ENCODE measurements around the gene ARHGAP29.

DNA sequence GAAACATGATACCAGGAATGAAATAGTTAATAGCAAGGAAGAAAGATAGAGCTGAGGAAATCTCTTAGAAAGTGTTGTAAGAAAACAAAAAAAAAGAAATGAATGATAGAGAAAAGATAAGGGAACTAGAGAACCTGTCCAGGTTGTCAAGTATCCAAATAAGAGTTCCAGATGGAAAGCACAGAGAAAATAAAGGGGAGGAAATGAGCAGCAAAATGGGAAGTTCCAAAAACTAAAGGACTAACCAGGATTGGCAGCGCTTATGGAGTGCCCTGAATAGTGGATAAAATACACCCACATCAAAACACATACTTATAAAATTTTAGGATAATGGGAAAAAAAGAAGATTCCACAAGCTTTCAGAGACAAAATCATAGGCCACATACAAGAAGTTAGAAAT is 55.2 kb downstream of the ARHGAP29 start:
- TF ChIP-seq, protein P1, sequence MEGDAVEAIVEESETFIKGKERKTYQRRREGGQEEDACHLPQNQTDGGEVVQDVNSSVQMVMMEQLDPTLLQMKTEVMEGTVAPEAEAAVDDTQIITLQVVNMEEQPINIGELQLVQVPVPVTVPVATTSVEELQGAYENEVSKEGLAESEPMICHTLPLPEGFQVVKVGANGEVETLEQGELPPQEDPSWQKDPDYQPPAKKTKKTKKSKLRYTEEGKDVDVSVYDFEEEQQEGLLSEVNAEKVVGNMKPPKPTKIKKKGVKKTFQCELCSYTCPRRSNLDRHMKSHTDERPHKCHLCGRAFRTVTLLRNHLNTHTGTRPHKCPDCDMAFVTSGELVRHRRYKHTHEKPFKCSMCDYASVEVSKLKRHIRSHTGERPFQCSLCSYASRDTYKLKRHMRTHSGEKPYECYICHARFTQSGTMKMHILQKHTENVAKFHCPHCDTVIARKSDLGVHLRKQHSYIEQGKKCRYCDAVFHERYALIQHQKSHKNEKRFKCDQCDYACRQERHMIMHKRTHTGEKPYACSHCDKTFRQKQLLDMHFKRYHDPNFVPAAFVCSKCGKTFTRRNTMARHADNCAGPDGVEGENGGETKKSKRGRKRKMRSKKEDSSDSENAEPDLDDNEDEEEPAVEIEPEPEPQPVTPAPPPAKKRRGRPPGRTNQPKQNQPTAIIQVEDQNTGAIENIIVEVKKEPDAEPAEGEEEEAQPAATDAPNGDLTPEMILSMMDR (conservative IDR thresholded peaks at IDR 0.05; ENCODE audit: low read depth, low read length): no peak
- TF ChIP-seq EZH2phosphoT487 (IDR thresholded peaks at IDR 0.05; ENCODE audit: borderline replicate concordance, low read length): no peak
